Chondrocyte (in vitro differentiated cells): ENCODE data around the gene RTL5. TPM values are rescaled to one million over a fixed set of nuclear protein-coding genes. Genes with fewer than 3 reads are reported as not detected.
A peak's percentile ranks its signal among the peaks of the same experiment; 100 is the strongest.

Experiments
- DNase-seq: peaks from one replicate; pipeline ENCODE4 v3.0.0; 2021; ENCODE audit warnings: mixed read lengths, low spot score
- H3K27ac Mint-ChIP-seq: one replicate; pipeline ENCODE4 v1.8.0; 2021; ENCODE audit warnings: mild to moderate bottlenecking, moderate library complexity, mixed read lengths; ENCODE audit not compliant: unreplicated experiment
- H3K27me3 Mint-ChIP-seq: 2 replicates; pipeline ENCODE4 v1.8.0; 2021; ENCODE audit warnings: low read depth, mixed read lengths
- H3K36me3 Mint-ChIP-seq: 2 replicates; pipeline ENCODE4 v1.8.0; 2021; ENCODE audit warnings: low read depth, mixed read lengths
- H3K4me1 Mint-ChIP-seq: 2 replicates; pipeline ENCODE4 v1.8.0; 2021; ENCODE audit warnings: low read depth, mild to moderate bottlenecking, mixed read lengths
- H3K4me3 Mint-ChIP-seq: one replicate; pipeline ENCODE4 v1.8.0; 2021; ENCODE audit warnings: mild to moderate bottlenecking, moderate library complexity, mixed read lengths; ENCODE audit not compliant: unreplicated experiment
- H3K9me3 Mint-ChIP-seq: 2 replicates; pipeline ENCODE4 v1.8.0; 2021; ENCODE audit warnings: low read depth, mixed read lengths
- CTCF ChIP-seq: fragments of 200-600 bp; sonication (generic); IDR thresholded peaks from 2 replicates; pipeline ENCODE4 v1.5.0; 2021; ENCODE audit warnings: antibody characterized with exemption, mild to moderate bottlenecking, moderate library complexity
- total RNA-seq: library from RNA; stranded (reverse); gene quantifications from 3 replicates; pipeline ENCODE4 v1.2.1, GENCODE V29; 2021

RTL5 gene
- total RNA-seq, 1 donor from 2014 or later, result 14.1 TPM

- Mint-ChIP-seq H3K4me3 (no peak overlapping the region), H3K27me3 (no peaks in the 10 kb centered on the region), H3K27ac (no peak overlapping the region), H3K36me3 (no peaks in the 10 kb centered on the region), H3K4me1 (peaks cover 37% of the 10 kb centered on the region), H3K9me3 (no peaks in the 10 kb centered on the region)
- peak; percentile 63 for TF ChIP-seq CTCF
- no peak for DNase-seq
Observed at GRCh38 chrX:72128881-72129280, 2.8 kb downstream of the RTL5 start.

DNA sequence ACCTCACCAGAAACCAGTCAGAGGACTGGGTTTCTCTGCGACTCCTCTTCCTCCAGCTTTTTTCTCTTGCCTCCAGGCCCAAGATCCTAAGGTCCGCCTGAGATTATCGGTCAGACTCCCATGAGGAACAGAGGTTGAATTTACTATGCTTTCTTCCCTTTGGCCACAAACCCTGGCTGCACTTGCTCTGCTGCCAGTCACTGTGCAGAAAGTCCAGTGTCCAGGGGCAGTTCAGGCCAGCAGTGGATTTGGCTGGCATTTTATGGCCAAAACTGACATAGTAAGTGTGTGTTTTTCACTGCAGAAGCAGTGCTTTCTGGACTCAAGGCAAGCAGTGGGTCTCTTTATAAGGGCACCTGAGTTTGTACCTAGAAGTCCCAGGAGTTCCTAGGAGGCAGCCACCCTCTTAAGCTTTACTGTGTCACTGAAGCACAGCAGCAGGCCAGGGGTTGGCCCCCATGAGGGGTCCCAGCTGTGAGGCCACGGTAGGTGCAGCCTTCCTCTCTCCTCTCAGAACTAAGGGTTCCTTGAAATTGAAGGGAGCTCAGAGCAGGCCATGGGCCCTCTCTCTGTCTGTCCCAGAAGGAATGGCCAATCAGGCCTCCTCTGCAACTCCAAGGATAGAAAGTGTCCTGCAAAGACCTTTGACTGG, 3.4 kb downstream of the RTL5 start:
- H3K4me3 Mint-ChIP-seq, result no peak overlapping the region
- TF ChIP-seq CTCF, result no peak
- H3K36me3 Mint-ChIP-seq, result no peaks in the 10 kb centered on the region
- no peaks in the 10 kb centered on the region for H3K27me3 Mint-ChIP-seq
- no peaks in the 10 kb centered on the region for H3K9me3 Mint-ChIP-seq
- no peak for DNase-seq
- H3K27ac Mint-ChIP-seq, result no peak overlapping the region
- H3K4me1 Mint-ChIP-seq, result peaks cover 43% of the 10 kb centered on the region

- H3K27ac Mint-ChIP-seq, result no peak overlapping the region
- DNase-seq, result no peak
- H3K4me1 Mint-ChIP-seq, result peaks cover 49% of the 10 kb centered on the region
- H3K36me3 Mint-ChIP-seq, result no peaks in the 10 kb centered on the region
- H3K4me3 Mint-ChIP-seq, result no peak overlapping the region
- no peak for TF ChIP-seq CTCF
- H3K9me3 Mint-ChIP-seq, result no peaks in the 10 kb centered on the region
- no peaks in the 10 kb centered on the region for H3K27me3 Mint-ChIP-seq
Observed at GRCh38 chrX:72127332-72127731, 4.4 kb downstream of the RTL5 start.

DNA sequence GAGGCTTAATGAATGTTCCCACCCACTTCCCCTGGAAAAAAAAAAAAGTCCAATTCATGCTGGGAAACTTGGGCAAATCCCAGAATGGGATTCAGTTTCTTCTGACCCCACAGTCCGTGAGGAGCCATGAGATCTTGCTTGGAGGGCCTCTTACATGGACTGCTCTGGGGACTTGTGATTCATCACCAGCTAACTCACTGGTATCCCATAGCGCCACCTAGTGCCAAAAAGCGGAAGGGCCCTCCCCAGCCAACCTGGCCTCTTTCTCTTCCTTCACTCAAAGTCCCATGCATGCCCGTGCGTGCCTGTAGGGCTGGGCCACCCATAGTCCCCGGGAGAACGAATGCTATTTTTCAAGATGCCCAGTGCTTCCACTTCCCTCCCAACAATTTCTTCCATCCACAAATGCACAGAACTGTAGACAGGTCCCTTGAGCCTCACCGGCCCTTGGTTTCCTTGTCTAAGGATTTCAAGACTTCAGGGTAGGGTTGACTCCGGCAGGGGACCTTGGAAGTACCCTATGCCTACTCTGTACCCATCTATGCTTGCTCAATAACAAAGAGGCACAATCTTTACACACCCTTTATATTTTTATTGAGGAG, 5.1 kb downstream of the RTL5 start:
- H3K4me3 Mint-ChIP-seq, result no peak overlapping the region
- H3K27me3 Mint-ChIP-seq, result no peaks in the 10 kb centered on the region
- H3K9me3 Mint-ChIP-seq, result no peaks in the 10 kb centered on the region
- no peaks in the 10 kb centered on the region for H3K36me3 Mint-ChIP-seq
- peak overlapping the region; percentile 83 for H3K27ac Mint-ChIP-seq
- H3K4me1 Mint-ChIP-seq, result peaks cover 50% of the 10 kb centered on the region
- DNase-seq, result no peak
- TF ChIP-seq CTCF, result peak; percentile 86

DNA sequence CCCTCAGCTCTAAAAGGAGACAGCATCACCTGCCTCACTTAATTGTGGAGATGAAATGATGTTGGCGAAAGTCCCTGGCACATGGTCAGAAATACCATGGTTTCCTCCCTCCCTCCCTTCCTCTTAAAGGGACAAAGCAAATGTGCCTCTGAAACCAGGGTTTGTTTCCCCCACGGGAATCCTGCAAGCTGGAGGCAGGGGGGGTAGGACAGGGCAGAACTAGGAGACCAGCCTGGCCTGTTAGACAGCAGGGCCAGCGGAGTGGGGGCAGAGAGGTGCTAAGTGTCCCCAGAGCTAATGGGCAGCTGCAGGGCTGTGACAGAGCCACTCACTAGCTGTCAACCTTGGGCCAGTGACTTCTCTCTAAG, 5.7 kb downstream of the RTL5 start:
- Mint-ChIP-seq H3K9me3 (no peaks in the 10 kb centered on the region), H3K4me3 (no peak overlapping the region), H3K4me1 (peaks cover 56% of the 10 kb centered on the region), H3K27ac (peak overlapping the region; percentile 83), H3K27me3 (no peaks in the 10 kb centered on the region), H3K36me3 (no peaks in the 10 kb centered on the region)
- DNase-seq, result no peak
- no peak for TF ChIP-seq CTCF
